H1 (cell line): Measurements from ENCODE around the gene RPP30. TPM values are rescaled to one million over a fixed set of nuclear protein-coding genes. Genes with fewer than 3 reads are reported as not detected.
"Not testable (repeated sequence)": the region's sequence is repeated elsewhere in the genome, so short reads cannot be mapped to it uniquely, and the experiment has no call there.

Source experiments
- CTCF ChIA-PET: fragments of 300-600 bp; sonication (Branson Sonifier 250); formaldehyde crosslinking; loops from one replicate; lab custom pipeline; 2021; ENCODE audit not compliant: partially characterized antibody; lab: Charles Lee
- POLR2A ChIA-PET: fragments of 300-600 bp; sonication (Branson Sonifier 250); formaldehyde crosslinking; loops from one replicate; lab custom pipeline; 2021; ENCODE audit warnings: inconsistent platforms; ENCODE audit not compliant: partially characterized antibody; lab: Charles Lee
- DNase-seq, 2 experiments: peaks; one replicate each; pipeline versions ENCODE4 v3.0.0 to v3.0.0-alpha.2; 2010 to 2022; ENCODE audit warnings: low spot score in 2 of 2, low read depth in 1 of 2, mixed read lengths in 1 of 2
- FAIRE-seq: peaks from 2 replicates; lab custom pipeline; 2011; peaks lifted over from hg19 to GRCh38; lab: Jason Lieb, UNC
- H2AFZ ChIP-seq: 2 replicates; pipeline ENCODE4 v1.8.1; 2012; ENCODE audit warnings: low read length, inconsistent platforms
- H2AK5ac ChIP-seq: 2 replicates; pipeline ENCODE4 v1.6.1; 2013; ENCODE audit warnings: low read depth, low read length
- H2BK120ac ChIP-seq: replicated peaks from 2 replicates; pipeline ENCODE3; 2013; ENCODE audit warnings: low read depth, low read length, inconsistent platforms
- H2BK12ac ChIP-seq: 2 replicates; pipeline ENCODE4 v1.6.1; 2013; ENCODE audit warnings: low read depth, low read length
- H2BK15ac ChIP-seq: 2 replicates; pipeline ENCODE4 v1.6.1; 2013; ENCODE audit warnings: low read length
- H2BK20ac ChIP-seq: 2 replicates; pipeline ENCODE4 v1.6.1; 2013; ENCODE audit warnings: low read length
- H2BK5ac ChIP-seq: 2 replicates; pipeline ENCODE4 v1.6.1; 2013; ENCODE audit warnings: low read depth, low read length
- H3K14ac ChIP-seq: 2 replicates; pipeline ENCODE4 v1.6.1; 2013; ENCODE audit warnings: inconsistent platforms; ENCODE audit not compliant: insufficient read length
- H3K18ac ChIP-seq: 2 replicates; pipeline ENCODE4 v1.6.1; 2013; ENCODE audit warnings: low read length; ENCODE audit errors: extremely low read depth
- H3K23ac ChIP-seq: 2 replicates; pipeline ENCODE4 v1.6.1; 2013; ENCODE audit warnings: inconsistent platforms; ENCODE audit not compliant: insufficient read length
- H3K23me2 ChIP-seq: 2 replicates; pipeline ENCODE4 v1.6.1; 2013; ENCODE audit warnings: low read depth, low read length
- H3K27ac ChIP-seq: 2 replicates; pipeline ENCODE4 v1.6.1; 2011; ENCODE audit warnings: low read depth, low read length, inconsistent platforms
- H3K27me3 ChIP-seq, 4 experiments: replicated peaks in 1 of 4; 1 replicate in 1 of 4; 2 replicates in 3 of 4; pipeline versions ENCODE4 v1.6.1 to v1.8.1; 2011 to 2013; ENCODE audit warnings: low read length in 3 of 4, mild to moderate bottlenecking in 3 of 4, inconsistent platforms in 2 of 4, mixed read lengths in 2 of 4, moderate library complexity in 1 of 4; ENCODE audit not compliant: control insufficient read depth in 3 of 4, insufficient read depth in 3 of 4; ENCODE audit errors: extremely low read depth in 1 of 4
- H3K36me3 ChIP-seq, 4 experiments: 2 replicates each; pipeline versions ENCODE4 v1.6.1 to v1.8.1; 2011 to 2013; ENCODE audit warnings: mild to moderate bottlenecking in 4 of 4, low read length in 3 of 4, moderate library complexity in 2 of 4, control low read depth in 1 of 4, inconsistent platforms in 1 of 4; ENCODE audit not compliant: insufficient read depth in 4 of 4, control insufficient read depth in 2 of 4
- H3K4ac ChIP-seq: replicated peaks from 2 replicates; pipeline ENCODE3; 2013; ENCODE audit warnings: low read length, low read depth, mixed read lengths, inconsistent platforms; ENCODE audit not compliant: insufficient read length
- H3K4me1 ChIP-seq, 4 experiments: replicated peaks in 1 of 4; 1 replicate in 1 of 4; 2 replicates in 3 of 4; pipeline versions ENCODE4 v1.6.1 to v1.8.1; 2011 to 2013; ENCODE audit warnings: low read length in 3 of 4, inconsistent platforms in 2 of 4, mixed read lengths in 1 of 4; ENCODE audit not compliant: insufficient read depth in 4 of 4, control insufficient read depth in 3 of 4
- H3K4me2 ChIP-seq, 2 experiments: 2 replicates each; pipeline versions ENCODE4 v1.6.1 to v1.8.1; 2011 to 2013; ENCODE audit warnings: low read depth in 2 of 2, low read length in 2 of 2, control low read depth in 1 of 2, inconsistent platforms in 1 of 2, mild to moderate bottlenecking in 1 of 2; ENCODE audit not compliant: insufficient read depth in 1 of 2
- H3K4me3 ChIP-seq, 4 experiments: fragments of 200-600, 300-600 bp in 1 of 4; sonication (generic), shearing (Covaris generic), sonication (Bioruptor Twin) in 1 of 4; 2 replicates each; pipeline versions ENCODE4 v1.5.1 to v1.8.1; 2011 to 2016; ENCODE audit warnings: low read length in 4 of 4, low read depth in 3 of 4, control low read depth in 2 of 4, inconsistent platforms in 2 of 4, mild to moderate bottlenecking in 2 of 4, mixed read lengths in 1 of 4, moderate library complexity in 1 of 4; ENCODE audit not compliant: insufficient read depth in 2 of 4; ENCODE audit errors: extremely low read depth in 1 of 4
- H3K56ac ChIP-seq: replicated peaks from 2 replicates; pipeline ENCODE3; 2013; ENCODE audit warnings: low read depth, mild to moderate bottlenecking, mixed read lengths, low read length, inconsistent platforms; ENCODE audit not compliant: insufficient read length
- H3K79me1 ChIP-seq: 2 replicates; pipeline ENCODE4 v1.6.1; 2013; ENCODE audit warnings: low read depth, low read length, control low read depth
- H3K79me2 ChIP-seq, 2 experiments: 2 replicates each; pipeline versions ENCODE4 v1.6.1 to v1.8.1; 2012 to 2013; ENCODE audit warnings: low read length in 2 of 2, mild to moderate bottlenecking in 2 of 2, inconsistent platforms in 1 of 2; ENCODE audit not compliant: insufficient read depth in 2 of 2, control insufficient read depth in 1 of 2
- H3K9ac ChIP-seq, 4 experiments: replicated peaks in 1 of 4; 1 replicate in 1 of 4; 2 replicates in 3 of 4; pipeline versions ENCODE4 v1.6.1 to v1.8.1; 2011 to 2013; ENCODE audit warnings: low read depth in 3 of 4, low read length in 3 of 4, control low read depth in 2 of 4, mild to moderate bottlenecking in 2 of 4, moderate library complexity in 2 of 4, inconsistent platforms in 1 of 4; ENCODE audit errors: extremely low read depth in 1 of 4
- H3K9me3 ChIP-seq, 2 experiments: 2 replicates each; pipeline versions ENCODE4 v1.6.1 to v1.8.1; 2012 to 2013; ENCODE audit warnings: mild to moderate bottlenecking in 2 of 2, moderate library complexity in 2 of 2, control low read depth in 1 of 2, inconsistent platforms in 1 of 2, low read depth in 1 of 2, low read length in 1 of 2, mixed read lengths in 1 of 2; ENCODE audit not compliant: insufficient read depth in 2 of 2
- H4K20me1 ChIP-seq, 2 experiments: replicated peaks in 1 of 2; 2 replicates each; pipeline versions ENCODE3 to v1.8.1; 2011 to 2013; ENCODE audit warnings: inconsistent platforms in 2 of 2, low read length in 2 of 2, mild to moderate bottlenecking in 1 of 2; ENCODE audit not compliant: insufficient read depth in 2 of 2, control insufficient read depth in 1 of 2
- H4K5ac ChIP-seq: 2 replicates; pipeline ENCODE4 v1.6.1; 2013; ENCODE audit warnings: low read length, low read depth, mixed read lengths, inconsistent platforms; ENCODE audit not compliant: insufficient read length
- H4K8ac ChIP-seq: 2 replicates; pipeline ENCODE4 v1.8.0; 2013; ENCODE audit warnings: mild to moderate bottlenecking, moderate library complexity, low read length, inconsistent platforms; ENCODE audit not compliant: insufficient read depth; ENCODE audit errors: extremely low read depth
- H4K91ac ChIP-seq: replicated peaks from 2 replicates; pipeline ENCODE3; 2013; ENCODE audit warnings: low read length, mixed read lengths, inconsistent platforms; ENCODE audit not compliant: insufficient read length
- CTCF ChIP-seq, 3 experiments: IDR thresholded peaks; 1 replicate in 2 of 3; 2 replicates in 1 of 3; pipeline versions ENCODE4 v1.5.1 to v1.6.1; 2011; ENCODE audit warnings: low read length in 3 of 3, mild to moderate bottlenecking in 3 of 3, inconsistent platforms in 2 of 3, low read depth in 1 of 3, moderate library complexity in 1 of 3; ENCODE audit not compliant: insufficient read depth in 1 of 3; ENCODE audit errors: control extremely low read depth in 1 of 3
- RAD21 ChIP-seq, 2 experiments: IDR thresholded peaks in 1 of 2; conservative IDR thresholded peaks in 1 of 2; 2 replicates each; pipeline ENCODE4 v1.6.1; 2011; ENCODE audit warnings: low read depth in 2 of 2, low read length in 2 of 2, improper control_type of control experiment in 1 of 2, inconsistent platforms in 1 of 2, mild to moderate bottlenecking in 1 of 2, moderate library complexity in 1 of 2
- WGBS, 2 experiments: shearing (Covaris generic) in 1 of 2; methylation state at CpG; one replicate each; pipeline versions ENCODE4 v1.1.6 to v1.1.7; 2013 to 2015; ENCODE audit warnings: low lambda C conversion rate in 2 of 2, mixed read lengths in 2 of 2, inconsistent platforms in 1 of 2, low coverage in 1 of 2, missing lambda C conversion rate in 1 of 2; ENCODE audit not compliant: insufficient replicate concordance in 2 of 2, insufficient coverage in 1 of 2, insufficient read length in 1 of 2; ENCODE audit errors: extremely low coverage in 1 of 2, missing lambda C conversion rate in 1 of 2; 5-methylcytosine and 5-hydroxymethylcytosine counted together
- polyA plus RNA-seq, 7 experiments: library from polyadenylated mRNA; depleted of rRNA in 3 of 7; stranded (reverse) in 5 of 7; unstranded in 2 of 7; fragments of >200 nt in 5 of 7; fragments of 200-250 nt in 2 of 7; gene quantifications; 1 replicate in 5 of 7; 2 replicates in 1 of 7; 4 replicates in 1 of 7; pipeline versions ENCODE4 v1.2.1 to v1.2.3, GENCODE V29; 2011 to 2013; ENCODE audit warnings: missing spikeins in 2 of 7, mixed read lengths in 2 of 7
- total RNA-seq: library from RNA; stranded (reverse); fragmentation: NEBNext Ultra II Directional; extraction: Animal tissue kit (Norgen Biotek cat#: 25700); gene quantifications from 2 replicates; pipeline ENCODE4 v1.2.1, GENCODE V29; 2021

RPP30 gene
- total and polyA plus RNA-seq, 2 of the 8 experiments (the other 6 are each of a cell fraction or from before 2014, with no cell fraction given), result 38.9 to 79.7 TPM

- not testable (repeated sequence) for H3K56ac ChIP-seq, H3K18ac ChIP-seq, H2BK20ac ChIP-seq, H3K79me1 ChIP-seq, H3K27me3 ChIP-seq, DNase-seq, H4K5ac ChIP-seq, H3K23ac ChIP-seq, H2BK12ac ChIP-seq, H3K79me2 ChIP-seq, H3K4me1 ChIP-seq, H3K9ac ChIP-seq, H2BK5ac ChIP-seq, H4K91ac ChIP-seq, H3K9me3 ChIP-seq, H2BK15ac ChIP-seq, H3K4me2 ChIP-seq, H3K23me2 ChIP-seq, H3K14ac ChIP-seq, H2AFZ ChIP-seq, H2AK5ac ChIP-seq, H3K4me3 ChIP-seq, FAIRE-seq, H3K4ac ChIP-seq, H2BK120ac ChIP-seq, H4K20me1 ChIP-seq, H4K8ac ChIP-seq, H3K27ac ChIP-seq
- peaks cover 2 to 51% (median 21%) of the 10 kb centered on the region in 4 experiments; a peak in 7 of 8 replicates for H3K36me3 ChIP-seq
- ChIA-PET POLR2A (interaction anchor here (0.7 to 1.0 kb wide), 2 partner anchors 8 to 239 kb away, joined by 3 to 4 read pairs; partner anchors contain the start of gene RPP30), CTCF (interaction anchor here (0.6 to 4.0 kb wide), 29 partner anchors 9 to 1083 kb away, joined by 3 to 20 read pairs (median 4); no protein-coding TSS in a partner anchor)
- WGBS, 2 experiments, result 92% methylated on average over 8 of the region's 8 CpGs; no CpG with 5 or more reads in 1 of the 2 experiments
- TF ChIP-seq CTCF (IDR thresholded peaks at IDR 0.05; ENCODE audit: control extremely low read depth in 1 of 3, insufficient read depth in 1 of 3, low read depth in 1 of 3, low read length in 3 of 3) (peak in 1 of 3 experiments; percentile 34; a peak in 2 of 4 replicates), RAD21 (IDR thresholded peaks at IDR 0.05 in 1 of 2, conservative IDR thresholded peaks at IDR 0.05 in 1 of 2; ENCODE audit: low read depth in 2 of 2, low read length in 2 of 2) (peak in 1 of 2 experiments; percentile 48; a peak in 3 of 4 replicates)
Observed at GRCh38 chr10:90880059-90880719, 8.4 kb downstream of the RPP30 start.
